SU-DHL-6 (cell line): ENCODE results near the gene RHBDF2.

Experiments used
- H2AFZ ChIP-seq: fragments of 200-600 bp; sonication (generic); 2 replicates; pipeline ENCODE4 v1.6.1; 2014; ENCODE audit warnings: low read depth, mild to moderate bottlenecking, moderate library complexity, mixed read lengths, antibody characterized with exemption, low read length; ENCODE audit not compliant: severe bottlenecking
- H3F3A ChIP-seq: fragments of 200-600 bp; shearing (Covaris generic); 2 replicates; pipeline ENCODE4 v1.6.0; 2016; ENCODE audit warnings: antibody characterized with exemption, mild to moderate bottlenecking; ENCODE audit not compliant: insufficient read depth
- H3K27ac ChIP-seq: fragments of 200-600 bp; sonication (generic); 2 replicates; pipeline ENCODE4 v1.5.1; 2016; ENCODE audit warnings: low read depth, mild to moderate bottlenecking, low read length, moderate library complexity, mixed read lengths
- H3K27me3 ChIP-seq: fragments of 200-600 bp; sonication (generic), shearing (Covaris generic); 2 replicates; pipeline ENCODE4 v1.6.0; 2014; ENCODE audit warnings: mild to moderate bottlenecking, low read length
- H3K36me3 ChIP-seq: fragments of 200-600 bp; sonication (generic); 2 replicates; pipeline ENCODE4 v1.6.1; 2014; ENCODE audit warnings: mild to moderate bottlenecking, low read length, mixed read lengths
- H3K4me2 ChIP-seq: fragments of 300-600, 200-600 bp; shearing (Covaris generic), sonication (generic); 2 replicates; pipeline ENCODE4 v1.6.0; 2014; ENCODE audit warnings: low read length, low read depth, mild to moderate bottlenecking; ENCODE audit not compliant: poor library complexity, severe bottlenecking
- H3K4me3 ChIP-seq: fragments of 200-600 bp; sonication (generic); 2 replicates; pipeline ENCODE4 v1.5.1; 2014; ENCODE audit warnings: antibody characterized with exemption, low read length, mild to moderate bottlenecking, mixed read lengths; ENCODE audit not compliant: insufficient read depth, poor library complexity, severe bottlenecking
- H3K79me2 ChIP-seq: fragments of 200-600 bp; sonication (generic); 2 replicates; pipeline ENCODE4 v1.6.1; 2014; ENCODE audit warnings: mild to moderate bottlenecking, low read length, moderate library complexity; ENCODE audit not compliant: insufficient read depth
- H3K9ac ChIP-seq: fragments of 200-600 bp; sonication (generic); 2 replicates; pipeline ENCODE4 v1.7.0; 2014; ENCODE audit warnings: mild to moderate bottlenecking, low read length
- H3K9me2 ChIP-seq: fragments of 200-600 bp; sonication (generic); replicated peaks from 2 replicates; pipeline ENCODE4 v1.6.1; 2014; ENCODE audit warnings: low read length; ENCODE audit not compliant: insufficient read depth
- H3K9me3 ChIP-seq: fragments of 200-600 bp; sonication (generic); 2 replicates; pipeline ENCODE4 v1.6.1; 2014; ENCODE audit warnings: low read length, mixed read lengths; ENCODE audit not compliant: insufficient read depth
- H4K20me1 ChIP-seq: fragments of 200-600 bp; sonication (generic); 2 replicates; pipeline ENCODE4 v1.6.1; 2014; ENCODE audit warnings: low read depth, mild to moderate bottlenecking, antibody characterized with exemption, low read length, moderate library complexity, mixed read lengths
- CTCF ChIP-seq: fragments of 200-600 bp; sonication (generic); IDR thresholded peaks from one replicate; pipeline ENCODE4 v1.5.1; 2017; ENCODE audit warnings: antibody characterized with exemption, mild to moderate bottlenecking, low read length, moderate library complexity; ENCODE audit not compliant: insufficient read depth, poor library complexity, severe bottlenecking
- EZH2phosphoT487 ChIP-seq: fragments of 200-600 bp; sonication (generic), shearing (Covaris generic); conservative IDR thresholded peaks from 2 replicates; pipeline ENCODE4 v1.6.1; 2018; ENCODE audit warnings: mild to moderate bottlenecking, antibody characterized with exemption, low read length, moderate library complexity, mixed read lengths

RHBDF2 gene

GRCh38 chr17:76501018-76501826, at the start of gene RHBDF2:
Gene RHBDF2 (minus strand): TSS chr17:76501423. CDS start chr17:76481524, 19,899 bp downstream.
- H3K79me2 ChIP-seq, result peaks cover 35% of the 10 kb centered on the region
- peak within 1 kb of the TSS; percentile 96 for H3K9ac ChIP-seq
- no peaks in the 10 kb centered on the region for H4K20me1 ChIP-seq
- no peak for TF ChIP-seq CTCF
- TF ChIP-seq EZH2phosphoT487, result no peak
- peak within 1 kb of the TSS; percentile 66 for H3K27ac ChIP-seq
- peak within 1 kb of the TSS; percentile 88 for H3K4me2 ChIP-seq
- no peaks in the 10 kb centered on the region for H3K9me2 ChIP-seq
- peak within 1 kb of the TSS; percentile 30 for H2AFZ ChIP-seq
- H3K27me3 ChIP-seq, result no peaks in the 10 kb centered on the region
- H3K36me3 ChIP-seq, result no peaks in the 10 kb centered on the region
- H3F3A ChIP-seq, result 0 out of 2 replicates have a peak, but pooled peaks cover 3% of the 10 kb centered on the region
- peak within 1 kb of the TSS; percentile 95 for H3K4me3 ChIP-seq
- H3K9me3 ChIP-seq, result no peaks in the 10 kb centered on the region

GRCh38 chr17:76549539-76549938, 48.3 kb upstream of the RHBDF2 start:
- H3K36me3 ChIP-seq, result no peaks in the 10 kb centered on the region
- no peaks in the 10 kb centered on the region for H3F3A ChIP-seq
- H3K4me2 ChIP-seq, result no peak overlapping the region

DNA sequence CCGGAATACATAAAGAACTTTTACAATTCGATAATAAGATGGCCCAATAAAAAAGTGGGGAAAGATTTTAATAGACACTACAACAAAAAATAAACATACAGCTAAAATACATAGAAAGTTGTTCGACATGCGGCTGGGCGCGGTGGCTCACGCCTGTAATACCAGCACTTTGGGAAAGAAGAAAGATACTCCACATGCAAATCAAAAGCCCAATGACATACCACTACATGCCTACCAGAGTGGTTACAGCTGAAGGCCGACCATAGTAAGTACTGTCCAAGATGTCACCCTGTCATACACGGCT, 47.9 kb upstream of the RHBDF2 start:
- H3K27me3 ChIP-seq, result no peaks in the 10 kb centered on the region
- no peak overlapping the region for H3K27ac ChIP-seq
- no peaks in the 10 kb centered on the region for H4K20me1 ChIP-seq
- H2AFZ ChIP-seq, result no peak overlapping the region
- H3F3A ChIP-seq, result no peaks in the 10 kb centered on the region
- TF ChIP-seq EZH2phosphoT487, result no peak
- no peak for TF ChIP-seq CTCF
- H3K79me2 ChIP-seq, result no peaks in the 10 kb centered on the region
- no peaks in the 10 kb centered on the region for H3K9me2 ChIP-seq
- no peaks in the 10 kb centered on the region for H3K36me3 ChIP-seq
- H3K4me2 ChIP-seq, result no peak overlapping the region
- H3K4me3 ChIP-seq, result no peak overlapping the region
- H3K9ac ChIP-seq, result no peak overlapping the region
- no peaks in the 10 kb centered on the region for H3K9me3 ChIP-seq

More at GRCh38 chr17:76549539-76549938, 48.3 kb upstream of the RHBDF2 start:
- H3K9ac ChIP-seq, result no peak overlapping the region
- H2AFZ ChIP-seq, result no peak overlapping the region
- no peaks in the 10 kb centered on the region for H4K20me1 ChIP-seq
- H3K4me3 ChIP-seq, result no peak overlapping the region
- no peaks in the 10 kb centered on the region for H3K79me2 ChIP-seq
- no peaks in the 10 kb centered on the region for H3K27me3 ChIP-seq
- H3K9me2 ChIP-seq, result no peaks in the 10 kb centered on the region
- TF ChIP-seq EZH2phosphoT487 (no peak), CTCF (no peak)
- no peaks in the 10 kb centered on the region for H3K9me3 ChIP-seq
- no peak overlapping the region for H3K27ac ChIP-seq
